Panc1 (cell line): ENCODE results near the gene TMEM37. TPM values are rescaled to one million over a fixed set of nuclear protein-coding genes. Genes with fewer than 3 reads are reported as not detected.

Source experiments
- ATAC-seq: fragments of 200-7000 bp; cut with Tn5 transposase; 2 replicates; pipeline ENCODE4 v1.9.1; 2020; ENCODE audit warnings: mild to moderate bottlenecking, moderate library complexity
- BruUV-seq: library from RNA; stranded (reverse); fragments of 400-500 nt; replicated peaks from 2 replicates; lab custom pipeline; 2021; lab: Mats Ljungman, UMichigan
- CTCF ChIA-PET: fragments of 300-600 bp; sonication (Branson Sonifier 250); formaldehyde crosslinking; loops from one replicate; lab custom pipeline; 2022; ENCODE audit warnings: antibody characterized with exemption; lab: Charles Lee
- POLR2A ChIA-PET: fragments of 300-600 bp; sonication (Branson Sonifier 250); formaldehyde crosslinking; loops from one replicate; lab custom pipeline; 2022; ENCODE audit warnings: antibody characterized with exemption; lab: Charles Lee
- DNase-seq: peaks from one replicate; pipeline ENCODE4 v3.0.0-alpha.2; 2010; ENCODE audit warnings: low read depth, low spot score
- H3K27ac ChIP-seq: 2 replicates; pipeline ENCODE4 v1.5.1; 2011; ENCODE audit warnings: mild to moderate bottlenecking, low read length, inconsistent platforms
- H3K27me3 ChIP-seq: fragments of 200-500 bp; sonication (Bioruptor generic); 2 replicates; pipeline ENCODE4 v1.6.0; 2014; ENCODE audit warnings: low read length, inconsistent platforms; ENCODE audit not compliant: control insufficient read depth, insufficient read depth
- H3K36me3 ChIP-seq: fragments of 200-500 bp; sonication (Bioruptor generic); 2 replicates; pipeline ENCODE4 v1.5.1; 2014; ENCODE audit warnings: inconsistent platforms, mild to moderate bottlenecking, low read length, moderate library complexity; ENCODE audit not compliant: control insufficient read depth, insufficient read depth
- H3K4me1 ChIP-seq: 2 replicates; pipeline ENCODE4 v1.5.1; 2011; ENCODE audit warnings: inconsistent platforms, mild to moderate bottlenecking, low read length, moderate library complexity; ENCODE audit not compliant: control insufficient read depth, insufficient read depth
- H3K4me3 ChIP-seq, 2 experiments: 2 replicates each; pipeline ENCODE4 v1.5.1; 2011 to 2012; ENCODE audit warnings: low read depth in 2 of 2, low read length in 2 of 2, mild to moderate bottlenecking in 2 of 2, inconsistent platforms in 1 of 2, moderate library complexity in 1 of 2
- H3K9me3 ChIP-seq: fragments of 200-500 bp; sonication (Bioruptor generic); 2 replicates; pipeline ENCODE4 v1.5.1; 2014; ENCODE audit warnings: low read depth, mild to moderate bottlenecking, inconsistent platforms, low read length, moderate library complexity; ENCODE audit not compliant: control insufficient read depth, insufficient read depth
- CTCF ChIP-seq: fragments of 450-650 bp; IDR thresholded peaks from 2 replicates; pipeline ENCODE4 v1.5.1; 2017; ENCODE audit warnings: mild to moderate bottlenecking
- POLR2AphosphoS5 ChIP-seq: IDR thresholded peaks from 2 replicates; pipeline ENCODE4 v1.6.1; 2012; ENCODE audit warnings: mild to moderate bottlenecking, low read depth, low read length, moderate library complexity
- REST ChIP-seq, 2 experiments: IDR thresholded peaks; 2 replicates each; pipeline ENCODE4 v1.6.1; 2011 to 2012; ENCODE audit warnings: low read depth in 2 of 2, control low read depth in 1 of 2, low read length in 1 of 2, mild to moderate bottlenecking in 1 of 2, moderate library complexity in 1 of 2; ENCODE audit not compliant: insufficient read depth in 1 of 2
- SIN3A ChIP-seq: IDR thresholded peaks from 2 replicates; pipeline ENCODE4 v1.6.1; 2012; ENCODE audit warnings: low read depth, mild to moderate bottlenecking, low read length, moderate library complexity, borderline replicate concordance; ENCODE audit not compliant: insufficient read depth
- TCF7L2 ChIP-seq: IDR thresholded peaks from 2 replicates; pipeline ENCODE4 v1.6.1; 2011; ENCODE audit warnings: mild to moderate bottlenecking, low read depth, low read length, inconsistent platforms
- in situ Hi-C: cut with HindIII; loops from 2 replicates; pipeline ENCODE4 v1.10.0; 2016; ENCODE audit warnings: low sequenced_read_pairs, low pct_unique_long_range_greater_than_20kb
- intact Hi-C: fragments of 100-400 bp; cut with micrococcal nuclease; formaldehyde crosslinking; loops from one replicate; pipeline ENCODE4 v1.10.0; 2022; ENCODE audit not compliant: unreplicated experiment
- total RNA-seq: library from RNA; stranded (reverse); gene quantifications from one replicate; pipeline ENCODE4 v1.2.1, GENCODE V29; 2021; ENCODE audit not compliant: unreplicated experiment

TMEM37 gene
- total RNA-seq, 1 experiment from 2014 or later: 0.28 TPM

GRCh38 chr2:119421304-119421703 is 10.3 kb upstream of the TMEM37 start:
- Histone ChIP-seq H3K27me3 (peaks cover 12% of the 10 kb centered on the region), H3K4me3 (no peak overlapping the region), H3K36me3 (no peaks in the 10 kb centered on the region), H3K27ac (no peak overlapping the region), H3K4me1 (no peaks in the 10 kb centered on the region), H3K9me3 (no peaks in the 10 kb centered on the region)
- in situ Hi-C loops: no loop called here
- ChIA-PET POLR2A (no interaction called here), CTCF (interaction anchor here (0.6 kb wide), 1 partner anchor 67 kb away, joined by 3 read pairs; no protein-coding TSS in a partner anchor)
- intact Hi-C loops: no loop called here
- TF ChIP-seq TCF7L2 (no peak), CTCF (no peak), REST (IDR thresholded peaks at IDR 0.05; ENCODE audit: insufficient read depth in 1 of 2, low read depth in 2 of 2, low read length in 1 of 2) (no peak), POLR2AphosphoS5 (no peak), SIN3A (no peak)
- DNase-seq (no peak), ATAC-seq (no peak)
- no TSS peak for BruUV-seq

GRCh38 chr2:119421741-119422140 is 9.9 kb upstream of the TMEM37 start:
- DNase-seq: no peak
- TF ChIP-seq POLR2AphosphoS5 (no peak), REST (IDR thresholded peaks at IDR 0.05; ENCODE audit: insufficient read depth in 1 of 2, low read depth in 2 of 2, low read length in 1 of 2) (no peak), CTCF (no peak), SIN3A (no peak), TCF7L2 (no peak)
- ATAC-seq: no peak
- Histone ChIP-seq H3K4me3 (no peak overlapping the region), H3K4me1 (no peaks in the 10 kb centered on the region), H3K9me3 (no peaks in the 10 kb centered on the region), H3K27ac (no peak overlapping the region), H3K36me3 (no peaks in the 10 kb centered on the region), H3K27me3 (peaks cover 12% of the 10 kb centered on the region)
- in situ Hi-C loops: no loop called here
- ChIA-PET POLR2A (no interaction called here), CTCF (no interaction called here)
- intact Hi-C loops: no loop called here
- BruUV-seq: no TSS peak
